H1 (cell line): ENCODE measurements around the gene FRMD4A.

Source experiments
- ASH2L ChIP-seq: fragments of 200-600, 300-600 bp; sonication (generic); IDR thresholded peaks from one replicate; pipeline ENCODE4 v1.7.1; 2017; ENCODE audit warnings: low read length
- ATF2 ChIP-seq: IDR thresholded peaks from 2 replicates; pipeline ENCODE4 v1.6.1; 2012; ENCODE audit warnings: low read length, inconsistent platforms
- BACH1 ChIP-seq: IDR thresholded peaks from 2 replicates; pipeline ENCODE4 v1.6.1; 2012; ENCODE audit warnings: low read length, improper control_type of control experiment
- CTCF ChIP-seq, 3 experiments: IDR thresholded peaks; 1 replicate in 2 of 3; 2 replicates in 1 of 3; pipeline versions ENCODE4 v1.5.1 to v1.6.1; 2011; ENCODE audit warnings: low read length in 3 of 3, mild to moderate bottlenecking in 3 of 3, inconsistent platforms in 2 of 3, low read depth in 1 of 3, moderate library complexity in 1 of 3; ENCODE audit not compliant: insufficient read depth in 1 of 3; ENCODE audit errors: control extremely low read depth in 1 of 3
- GABPA ChIP-seq: IDR thresholded peaks from 2 replicates; pipeline ENCODE4 v1.6.1; 2011; ENCODE audit warnings: mild to moderate bottlenecking, low read length, moderate library complexity, borderline replicate concordance; ENCODE audit not compliant: insufficient read depth
- JUN ChIP-seq: IDR thresholded peaks from 2 replicates; pipeline ENCODE4 v1.6.1; 2011; ENCODE audit warnings: low read depth, mild to moderate bottlenecking, improper control_type of control experiment, low read length
- MAX ChIP-seq: IDR thresholded peaks from 2 replicates; pipeline ENCODE4 v1.6.1; 2012; ENCODE audit warnings: inconsistent platforms
- POLR2A ChIP-seq, 2 experiments: IDR thresholded peaks; 1 replicate in 1 of 2; 2 replicates in 1 of 2; pipeline ENCODE4 v1.6.1; 2011; ENCODE audit warnings: low read depth in 2 of 2, low read length in 2 of 2, mild to moderate bottlenecking in 2 of 2; ENCODE audit errors: control extremely low read depth in 1 of 2
- POLR2AphosphoS5 ChIP-seq: IDR thresholded peaks from 2 replicates; pipeline ENCODE4 v1.6.1; 2011; ENCODE audit warnings: low read depth, low read length
- SIN3A ChIP-seq, 2 experiments: IDR thresholded peaks in 1 of 2; conservative IDR thresholded peaks in 1 of 2; 2 replicates each; pipeline ENCODE4 v1.6.1; 2011 to 2012; ENCODE audit warnings: low read length in 2 of 2, improper control_type of control experiment in 1 of 2, low read depth in 1 of 2, mild to moderate bottlenecking in 1 of 2
- SIRT6 ChIP-seq: IDR thresholded peaks from one replicate; pipeline ENCODE4 v1.7.1; 2012; ENCODE audit warnings: low read length, inconsistent platforms
- SRF ChIP-seq: IDR thresholded peaks from 2 replicates; pipeline ENCODE4 v1.6.1; 2011; ENCODE audit warnings: mild to moderate bottlenecking, low read depth, low read length, moderate library complexity

- no peak for TF ChIP-seq SIRT6
- TF ChIP-seq MAX, result no peak
- no peak for TF ChIP-seq POLR2A (IDR thresholded peaks at IDR 0.05; ENCODE audit: control extremely low read depth in 1 of 2, low read depth in 2 of 2, low read length in 2 of 2)
- no peak for TF ChIP-seq SIN3A (conservative IDR thresholded peaks at IDR 0.05 in 1 of 2, IDR thresholded peaks at IDR 0.05 in 1 of 2; ENCODE audit: low read depth in 1 of 2, low read length in 2 of 2)
- no peak for TF ChIP-seq CTCF (IDR thresholded peaks at IDR 0.05; ENCODE audit: control extremely low read depth in 1 of 3, insufficient read depth in 1 of 3, low read depth in 1 of 3, low read length in 3 of 3)
- no peak for TF ChIP-seq ASH2L
- TF ChIP-seq ATF2, result no peak
- no peak for TF ChIP-seq SRF
- no peak for TF ChIP-seq JUN
- TF ChIP-seq BACH1, result no peak
- TF ChIP-seq POLR2AphosphoS5, result no peak
- TF ChIP-seq GABPA, result no peak
Observed at GRCh38 chr10:13960603-13961002, 370.1 kb downstream of the FRMD4A start.
